Measurements from ENCODE around the gene CACNA2D2. TPM values are rescaled to one million over a fixed set of nuclear protein-coding genes. Genes with fewer than 3 reads are reported as not detected.

CACNA2D2 gene
- total and polyA plus RNA-seq, 2 of the 4 experiments (the other 2 are of a cell fraction) = 0.15 TPM; not detected in 1

DNA sequence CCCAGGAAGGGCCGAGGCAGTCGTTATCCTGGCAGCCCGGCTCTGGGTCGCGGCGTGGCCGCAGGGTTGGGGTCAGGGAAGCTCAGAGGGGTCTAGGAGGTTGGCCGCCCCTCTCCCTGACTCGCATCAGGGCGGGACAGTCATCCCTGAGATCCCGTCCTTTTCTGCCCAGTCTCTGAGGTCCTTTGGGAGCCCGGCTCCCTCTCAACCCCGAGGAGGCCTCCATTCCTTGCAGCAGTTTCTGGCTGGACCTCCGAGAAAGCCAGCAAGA is 181.4 kb downstream of the CACNA2D2 start:
- Histone ChIP-seq H2AFZ (replicated peaks; ENCODE audit: low read length, poor library complexity) (peak overlapping the region; percentile 95), H3K4me2 (ENCODE audit: low read depth, low read length) (peak overlapping the region; percentile 67), H3K23ac (ENCODE audit: low read depth, low read length) (peak overlapping the region; percentile 35; the same call in 1 of the 2 replicates), H3K27ac (ENCODE audit: insufficient read depth, low read length) (peak overlapping the region; percentile 98), H2BK120ac (ENCODE audit: low read depth, low read length) (no peak overlapping the region), H3K56ac (ENCODE audit: extremely low read depth, insufficient read depth, low read length) (no peak overlapping the region), H2AK9ac (replicated peaks; ENCODE audit: low read depth, low read length, poor library complexity) (peak overlapping the region; percentile 93), H3K18ac (ENCODE audit: low read depth, low read length) (no peak overlapping the region), H4K91ac (ENCODE audit: insufficient read depth, low read depth, low read length) (peak overlapping the region; percentile 58; the same call in 1 of the 2 replicates), H3K4me3 (ENCODE audit: insufficient read depth, low read depth, low read length) (peak overlapping the region; percentile 58), H3K4me1 (ENCODE audit: control insufficient read depth, insufficient read depth, low read length) (peaks cover 25% of the 10 kb centered on the region), H3K9me3 (ENCODE audit: control insufficient read depth, insufficient read depth, low read length) (no peaks in the 10 kb centered on the region), H4K20me1 (ENCODE audit: insufficient read depth, low read length) (peaks cover 8% of the 10 kb centered on the region; the same call in 1 of the 2 replicates), H3K36me3 (ENCODE audit: control insufficient read depth, insufficient read depth, low read length) (peaks cover 31% of the 10 kb centered on the region), H2BK20ac (ENCODE audit: low read depth, low read length) (no peak overlapping the region), H3K9me1 (ENCODE audit: insufficient read depth, low read length) (peaks cover 12% of the 10 kb centered on the region), H2BK5ac (ENCODE audit: low read depth, low read length, poor library complexity, severe bottlenecking) (peak overlapping the region; percentile 53), H2AK5ac (ENCODE audit: low read depth, low read length) (peak overlapping the region; percentile 87; the same call in 1 of the 2 replicates), H3K14ac (replicated peaks; ENCODE audit: low read depth, low read length) (no peak overlapping the region), H4K5ac (ENCODE audit: low read depth, low read length) (peak overlapping the region; percentile 95), H3K79me1 (ENCODE audit: low read depth in 1 of 2, low read length in 2 of 2) (peaks cover 31 to 57% of the 10 kb centered on the region in 2 experiments), H3K27me3 (ENCODE audit: control insufficient read depth, insufficient read depth, low read length) (no peaks in the 10 kb centered on the region), H4K8ac (ENCODE audit: low read depth in 2 of 2, low read length in 2 of 2) (peak overlapping the region; percentile 87 to 96; a peak in 2 of 4 replicates), H2BK15ac (ENCODE audit: low read depth, low read length) (no peak overlapping the region), H3K4ac (ENCODE audit: low read depth, low read length) (peak overlapping the region; percentile 66), H3K9ac (ENCODE audit: low read depth, low read length) (peak overlapping the region; percentile 16)
- no TSS peak for BruUV-seq (replicated peaks)
- CTCF ChIA-PET = no interaction called here
- dilution Hi-C loops (cut with HindIII; ENCODE audit: low sequenced_read_pairs, unreplicated experiment) (no loop called here), intact Hi-C loops (cut with micrococcal nuclease) (loop anchor here (5.0 kb wide), 1 partner anchor 60 kb away; no protein-coding TSS in a partner anchor), in situ Hi-C loops (cut with MboI; ENCODE audit: low sequenced_read_pairs) (no loop called here)
- ATAC-seq (ENCODE audit: low read depth) = no peak
- 31% methylated on average over 4 of the region's 14 CpGs; no CpG with 5 or more reads in 1 of the 2 experiments for WGBS, 2 experiments (ENCODE audit: extremely low coverage in 2 of 2, insufficient read length in 1 of 2)
- POLR2A ChIA-PET (ENCODE audit: unreplicated experiment) = no interaction called here
- DNase-seq = no peak
- no peak for TF ChIP-seq POLR2A (IDR thresholded peaks at IDR 0.05; ENCODE audit: low read depth, low read length)
